Subcutaneous adipose tissue (tissue), 4 donors: ENCODE results near the gene HELZ. TPM values are rescaled to one million over a fixed set of nuclear protein-coding genes. Genes with fewer than 3 reads are reported as not detected.

Experiments
- total RNA-seq, 4 donors: library from RNA; depleted of rRNA; stranded (reverse); fragments of >200 nt; gene quantifications; one replicate each; pipeline ENCODE4 v1.1.0, GENCODE V29; 2016
- TF ChIP-seq, protein P1 (sequence below): fragments of 450-650 bp; IDR thresholded peaks from one replicate; pipeline ENCODE4 v1.5.1; 2016; ENCODE audit warnings: low read depth, mild to moderate bottlenecking, control low read depth, antibody characterized with exemption, moderate library complexity

The HELZ gene
- total RNA-seq, 4 donors from 2014 or later: 74.5 to 83.0 (median 76.8) TPM

DNA sequence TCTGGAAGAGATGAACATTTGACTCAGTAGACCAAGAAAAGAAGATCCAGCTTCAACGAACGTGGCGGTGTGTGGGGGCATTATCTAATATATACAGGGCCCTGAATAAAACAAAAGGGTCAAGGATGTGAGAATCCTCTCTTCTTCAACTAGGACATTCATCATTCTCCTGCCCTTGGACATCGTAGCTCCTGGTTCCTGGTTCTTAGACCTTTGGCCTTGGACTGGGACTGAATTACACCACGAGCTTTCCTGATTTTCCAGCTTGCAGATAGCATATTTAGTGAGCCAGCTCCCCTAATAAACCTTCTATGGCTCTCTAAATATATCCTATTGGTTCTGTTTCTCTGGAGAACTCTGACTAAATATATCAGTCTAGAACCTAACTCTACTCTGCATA lies 29.5 kb upstream of the HELZ start:
- TF ChIP-seq, protein P1, sequence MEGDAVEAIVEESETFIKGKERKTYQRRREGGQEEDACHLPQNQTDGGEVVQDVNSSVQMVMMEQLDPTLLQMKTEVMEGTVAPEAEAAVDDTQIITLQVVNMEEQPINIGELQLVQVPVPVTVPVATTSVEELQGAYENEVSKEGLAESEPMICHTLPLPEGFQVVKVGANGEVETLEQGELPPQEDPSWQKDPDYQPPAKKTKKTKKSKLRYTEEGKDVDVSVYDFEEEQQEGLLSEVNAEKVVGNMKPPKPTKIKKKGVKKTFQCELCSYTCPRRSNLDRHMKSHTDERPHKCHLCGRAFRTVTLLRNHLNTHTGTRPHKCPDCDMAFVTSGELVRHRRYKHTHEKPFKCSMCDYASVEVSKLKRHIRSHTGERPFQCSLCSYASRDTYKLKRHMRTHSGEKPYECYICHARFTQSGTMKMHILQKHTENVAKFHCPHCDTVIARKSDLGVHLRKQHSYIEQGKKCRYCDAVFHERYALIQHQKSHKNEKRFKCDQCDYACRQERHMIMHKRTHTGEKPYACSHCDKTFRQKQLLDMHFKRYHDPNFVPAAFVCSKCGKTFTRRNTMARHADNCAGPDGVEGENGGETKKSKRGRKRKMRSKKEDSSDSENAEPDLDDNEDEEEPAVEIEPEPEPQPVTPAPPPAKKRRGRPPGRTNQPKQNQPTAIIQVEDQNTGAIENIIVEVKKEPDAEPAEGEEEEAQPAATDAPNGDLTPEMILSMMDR: no peak

DNA sequence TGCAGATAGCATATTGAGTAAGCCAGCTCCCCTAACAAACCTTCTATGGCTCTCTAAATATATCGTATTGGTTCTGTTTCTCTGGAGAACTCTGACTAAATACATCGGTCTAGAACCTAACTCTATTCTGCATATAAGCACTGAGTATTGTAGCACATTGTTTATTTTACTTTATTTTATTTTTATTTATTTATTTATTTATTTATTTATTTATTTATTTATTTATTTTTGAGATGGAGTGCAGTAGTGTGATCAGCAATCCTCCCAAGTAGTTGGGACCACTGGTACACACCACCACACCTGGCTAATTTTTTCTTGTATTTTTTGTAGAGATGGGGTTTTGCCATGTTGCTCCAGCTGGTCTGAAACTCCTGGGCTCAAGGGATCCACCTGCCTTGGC lies 28.9 kb upstream of the HELZ start:
- TF ChIP-seq, protein P1: no peak

GRCh38 chr17:67272312-67273047 lies 27.5 kb upstream of the HELZ start:
- TF ChIP-seq, protein P1: no peak

DNA sequence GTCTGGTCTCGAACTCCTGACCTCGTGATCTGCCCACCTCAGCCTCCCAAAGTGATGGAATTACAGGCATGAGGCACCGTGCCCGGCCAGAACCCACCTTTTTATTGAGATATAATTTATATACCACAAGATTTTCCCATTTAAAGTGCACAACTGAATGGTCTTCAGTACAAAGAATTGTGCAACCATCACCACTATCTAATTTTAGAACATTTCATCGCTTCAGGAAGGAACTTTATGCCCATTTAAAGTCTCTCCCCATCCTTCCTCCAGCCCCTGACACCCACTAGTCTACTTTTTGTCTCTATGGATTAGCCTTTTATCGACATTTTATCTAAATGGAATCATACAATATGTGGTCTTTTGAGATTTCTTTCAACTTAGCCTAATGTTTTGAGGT lies 25.4 kb upstream of the HELZ start:
- TF ChIP-seq, protein P1: no peak

GRCh38 chr17:67266496-67266895 lies 21.5 kb upstream of the HELZ start:
- TF ChIP-seq, protein P1: no peak

DNA sequence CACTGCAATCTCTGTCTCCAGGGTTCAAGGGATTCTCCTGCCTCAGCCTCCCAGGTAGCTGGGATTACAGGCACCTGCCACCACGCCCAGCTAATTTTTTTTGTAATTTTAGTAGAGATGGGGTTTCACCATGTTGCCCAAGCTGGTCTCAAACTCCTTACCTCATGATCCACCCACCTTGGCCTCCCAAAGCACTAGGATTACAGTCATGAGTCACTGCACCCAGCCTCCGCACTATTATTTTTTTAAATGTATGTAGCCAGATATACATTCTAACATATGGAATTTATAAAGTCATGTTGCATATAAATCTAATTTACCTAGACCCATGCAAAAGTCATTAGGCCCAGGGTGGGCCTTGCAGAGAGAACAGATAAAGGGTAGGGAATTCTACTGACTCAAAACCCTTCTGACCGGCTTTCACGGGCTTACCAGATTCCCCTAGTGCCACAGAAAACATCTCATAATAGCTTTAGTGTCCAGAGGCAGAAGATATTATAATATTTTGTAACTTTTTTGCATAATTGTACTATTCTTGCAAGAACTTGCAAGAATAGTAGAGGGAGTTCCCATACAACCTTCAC lies 20.5 kb upstream of the HELZ start:
- TF ChIP-seq, protein P1: no peak

DNA sequence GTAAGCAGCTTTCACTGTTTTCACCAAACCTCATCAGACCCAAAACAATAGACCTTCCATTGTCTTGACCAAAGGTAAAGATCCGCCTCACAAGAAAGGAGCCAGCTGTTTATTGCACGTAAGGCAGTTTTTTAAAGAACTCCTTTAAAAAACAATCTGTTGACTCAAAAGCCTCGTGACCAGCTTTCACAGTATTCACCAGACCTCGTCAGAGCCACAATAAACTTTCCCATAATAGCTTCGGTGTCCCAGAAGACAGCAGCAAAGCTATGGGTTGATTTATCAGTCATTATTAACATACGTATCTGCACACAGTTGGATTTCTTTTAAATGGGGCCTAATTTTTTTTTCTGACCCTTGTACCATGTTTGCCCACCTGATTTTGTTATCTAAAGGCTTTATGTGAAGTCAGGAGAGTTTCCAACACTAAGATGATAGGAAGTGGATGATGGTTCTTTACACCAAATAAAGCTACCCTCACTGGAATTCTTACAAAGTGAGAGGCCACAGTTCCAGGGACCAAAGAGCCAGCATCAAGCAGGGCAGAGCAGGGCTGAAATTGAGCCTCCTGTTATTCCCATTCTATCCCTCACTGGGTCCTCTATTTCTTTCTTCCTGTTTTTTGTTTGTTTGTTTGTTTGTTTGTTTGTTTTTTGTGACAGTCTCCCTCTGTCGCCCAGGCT lies 17.6 kb upstream of the HELZ start:
- TF ChIP-seq, protein P1: no peak
